GM21528 (cell line): ENCODE measurements around the gene WIPF3.
A peak's percentile ranks its signal among the peaks of the same experiment; 100 is the strongest.

ENCODE experiments used
- ATAC-seq: cut with Tn5 transposase; IDR thresholded peaks from one replicate; pipeline ENCODE4 v1.9.1; 2021; ENCODE audit warnings: mild to moderate bottlenecking, moderate library complexity; ENCODE audit not compliant: unreplicated experiment, low FRiP score

The WIPF3 gene

GRCh38 chr7:29808075-29808801 lies 1.9 kb downstream of the WIPF3 start:
- ATAC-seq: no peak

- no peak for ATAC-seq
Measured at GRCh38 chr7:29809533-29810155, 3.3 kb downstream of the WIPF3 start.

GRCh38 chr7:29810297-29810696 lies 4.0 kb downstream of the WIPF3 start:
- ATAC-seq: no peak

- no peak for ATAC-seq
Measured at GRCh38 chr7:29810813-29811482, 4.6 kb downstream of the WIPF3 start.

GRCh38 chr7:29811586-29811985 lies 5.3 kb downstream of the WIPF3 start:
- ATAC-seq: no peak

GRCh38 chr7:29812185-29812876 lies 6.0 kb downstream of the WIPF3 start:
- no peak for ATAC-seq

GRCh38 chr7:29815181-29816105 lies 9.1 kb downstream of the WIPF3 start:
- no peak for ATAC-seq

- ATAC-seq: no peak
Measured at GRCh38 chr7:29818308-29818707, 12.0 kb downstream of the WIPF3 start.

- ATAC-seq: peak; percentile 77
Measured at GRCh38 chr7:29825775-29826529, 19.6 kb downstream of the WIPF3 start.

GRCh38 chr7:29826530-29826822 lies 20.2 kb downstream of the WIPF3 start:
- no peak for ATAC-seq

- no peak for ATAC-seq
Measured at GRCh38 chr7:29826904-29827303, 20.6 kb downstream of the WIPF3 start.

GRCh38 chr7:29831705-29832104 lies 25.4 kb downstream of the WIPF3 start:
- no peak for ATAC-seq

GRCh38 chr7:29833929-29834328 lies 27.6 kb downstream of the WIPF3 start:
- no peak for ATAC-seq

GRCh38 chr7:29835718-29836117 lies 29.4 kb downstream of the WIPF3 start:
- ATAC-seq: no peak

GRCh38 chr7:29839302-29839701 lies 33.0 kb downstream of the WIPF3 start:
- ATAC-seq: no peak

GRCh38 chr7:29839921-29840320 lies 33.6 kb downstream of the WIPF3 start:
- ATAC-seq: no peak

GRCh38 chr7:29840701-29841100 lies 34.4 kb downstream of the WIPF3 start:
- ATAC-seq: no peak

GRCh38 chr7:29841926-29842701 lies 35.8 kb downstream of the WIPF3 start:
- ATAC-seq: no peak

GRCh38 chr7:29843093-29843492 lies 36.8 kb downstream of the WIPF3 start:
- no peak for ATAC-seq
